Osteocyte (in vitro differentiated cells): Measurements from ENCODE around the gene FAM210B. TPM values are rescaled to one million over a fixed set of nuclear protein-coding genes. Genes with fewer than 3 reads are reported as not detected.

Experiments
- DNase-seq: peaks from one replicate; pipeline ENCODE4 v3.0.0; 2021; ENCODE audit warnings: mixed read lengths; ENCODE audit not compliant: unreplicated experiment; ENCODE audit errors: extremely low spot score
- H3K27ac Mint-ChIP-seq: one replicate; pipeline ENCODE4 v1.8.0; 2021; ENCODE audit warnings: mild to moderate bottlenecking, mixed read lengths; ENCODE audit not compliant: unreplicated experiment
- H3K27me3 Mint-ChIP-seq: one replicate; pipeline ENCODE4 v1.8.0; 2021; ENCODE audit warnings: mixed read lengths; ENCODE audit not compliant: unreplicated experiment
- H3K36me3 Mint-ChIP-seq: one replicate; pipeline ENCODE4 v1.8.0; 2021; ENCODE audit warnings: mixed read lengths; ENCODE audit not compliant: unreplicated experiment
- H3K4me1 Mint-ChIP-seq: one replicate; pipeline ENCODE4 v1.8.0; 2021; ENCODE audit warnings: mixed read lengths; ENCODE audit not compliant: unreplicated experiment
- H3K4me3 Mint-ChIP-seq: one replicate; pipeline ENCODE4 v1.8.0; 2021; ENCODE audit warnings: mild to moderate bottlenecking, moderate library complexity, mixed read lengths; ENCODE audit not compliant: unreplicated experiment
- H3K9me3 Mint-ChIP-seq: one replicate; pipeline ENCODE4 v1.8.0; 2021; ENCODE audit warnings: mixed read lengths; ENCODE audit not compliant: unreplicated experiment
- total RNA-seq: library from RNA; stranded (reverse); gene quantifications from 2 replicates; pipeline ENCODE4 v1.2.1, GENCODE V29; 2021
- TF ChIP-seq, protein P1 (sequence below): fragments of 200-600 bp; sonication (generic); IDR thresholded peaks from 2 replicates; pipeline ENCODE4 v1.5.0; 2021; ENCODE audit warnings: antibody characterized with exemption, mild to moderate bottlenecking, moderate library complexity

The FAM210B gene
- total RNA-seq, 1 donor from 2014 or later, result 46.9 TPM

GRCh38 chr20:56352345-56353055 lies 6.3 kb upstream of the FAM210B start:
- peaks cover 55% of the 10 kb centered on the region for H3K27me3 Mint-ChIP-seq
- no peaks in the 10 kb centered on the region for H3K9me3 Mint-ChIP-seq
- DNase-seq, result no peak
- TF ChIP-seq, protein P1, sequence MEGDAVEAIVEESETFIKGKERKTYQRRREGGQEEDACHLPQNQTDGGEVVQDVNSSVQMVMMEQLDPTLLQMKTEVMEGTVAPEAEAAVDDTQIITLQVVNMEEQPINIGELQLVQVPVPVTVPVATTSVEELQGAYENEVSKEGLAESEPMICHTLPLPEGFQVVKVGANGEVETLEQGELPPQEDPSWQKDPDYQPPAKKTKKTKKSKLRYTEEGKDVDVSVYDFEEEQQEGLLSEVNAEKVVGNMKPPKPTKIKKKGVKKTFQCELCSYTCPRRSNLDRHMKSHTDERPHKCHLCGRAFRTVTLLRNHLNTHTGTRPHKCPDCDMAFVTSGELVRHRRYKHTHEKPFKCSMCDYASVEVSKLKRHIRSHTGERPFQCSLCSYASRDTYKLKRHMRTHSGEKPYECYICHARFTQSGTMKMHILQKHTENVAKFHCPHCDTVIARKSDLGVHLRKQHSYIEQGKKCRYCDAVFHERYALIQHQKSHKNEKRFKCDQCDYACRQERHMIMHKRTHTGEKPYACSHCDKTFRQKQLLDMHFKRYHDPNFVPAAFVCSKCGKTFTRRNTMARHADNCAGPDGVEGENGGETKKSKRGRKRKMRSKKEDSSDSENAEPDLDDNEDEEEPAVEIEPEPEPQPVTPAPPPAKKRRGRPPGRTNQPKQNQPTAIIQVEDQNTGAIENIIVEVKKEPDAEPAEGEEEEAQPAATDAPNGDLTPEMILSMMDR, result no peak
- H3K4me3 Mint-ChIP-seq, result no peak overlapping the region
- H3K4me1 Mint-ChIP-seq, result no peaks in the 10 kb centered on the region
- H3K27ac Mint-ChIP-seq, result no peak overlapping the region
- no peaks in the 10 kb centered on the region for H3K36me3 Mint-ChIP-seq

DNA sequence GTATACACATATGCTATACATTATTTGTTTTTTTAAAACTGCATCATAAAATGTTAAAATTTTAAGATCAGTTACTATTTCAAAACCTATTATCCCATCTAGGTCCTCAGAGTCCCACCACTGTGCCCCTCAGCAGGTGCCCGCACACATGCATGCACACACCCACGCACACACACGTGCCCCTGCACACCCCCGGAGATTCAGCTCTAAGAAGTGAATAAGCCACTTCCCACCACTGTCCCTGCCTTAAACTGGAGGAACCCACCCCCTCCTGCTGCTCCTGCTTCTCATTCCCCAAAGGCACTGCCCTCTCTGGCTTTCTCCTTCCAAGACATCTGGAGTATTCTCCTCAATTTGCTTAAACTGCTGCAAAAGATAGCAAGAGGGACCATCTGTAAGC lies 5.4 kb upstream of the FAM210B start:
- TF ChIP-seq, protein P1, result no peak
- Mint-ChIP-seq H3K4me1 (peaks cover under 1% of the 10 kb centered on the region), H3K4me3 (no peak overlapping the region), H3K9me3 (no peaks in the 10 kb centered on the region), H3K36me3 (no peaks in the 10 kb centered on the region), H3K27me3 (peaks cover 46% of the 10 kb centered on the region), H3K27ac (no peak overlapping the region)
- DNase-seq, result no peak

DNA sequence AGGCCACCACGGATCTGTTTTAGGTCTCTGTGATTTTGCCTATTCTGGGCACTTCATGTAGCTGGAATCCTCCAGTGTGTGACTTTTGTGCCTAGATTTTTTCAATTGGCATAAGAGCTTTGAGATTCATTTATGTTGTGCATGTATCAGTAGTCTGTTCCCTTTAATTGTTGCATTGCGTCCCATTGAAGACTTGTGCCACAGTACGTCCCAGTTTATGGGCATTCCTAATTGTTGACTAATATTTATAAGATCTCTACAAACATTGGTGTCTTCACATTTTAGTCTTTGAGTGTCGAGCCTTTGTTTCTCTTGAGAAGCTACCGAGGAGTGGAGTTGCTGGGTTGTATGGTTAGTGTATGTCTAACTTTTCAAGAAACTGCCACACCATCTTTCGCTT lies 704 bp upstream of the FAM210B start:
- no peak overlapping the region for H3K27ac Mint-ChIP-seq
- DNase-seq, result no peak
- TF ChIP-seq, protein P1, result no peak
- peak overlapping the region; percentile 70 for H3K4me3 Mint-ChIP-seq
- peaks cover 16% of the 10 kb centered on the region for H3K27me3 Mint-ChIP-seq
- peaks cover 21% of the 10 kb centered on the region for H3K4me1 Mint-ChIP-seq
- H3K9me3 Mint-ChIP-seq, result no peaks in the 10 kb centered on the region
- H3K36me3 Mint-ChIP-seq, result no peaks in the 10 kb centered on the region

DNA sequence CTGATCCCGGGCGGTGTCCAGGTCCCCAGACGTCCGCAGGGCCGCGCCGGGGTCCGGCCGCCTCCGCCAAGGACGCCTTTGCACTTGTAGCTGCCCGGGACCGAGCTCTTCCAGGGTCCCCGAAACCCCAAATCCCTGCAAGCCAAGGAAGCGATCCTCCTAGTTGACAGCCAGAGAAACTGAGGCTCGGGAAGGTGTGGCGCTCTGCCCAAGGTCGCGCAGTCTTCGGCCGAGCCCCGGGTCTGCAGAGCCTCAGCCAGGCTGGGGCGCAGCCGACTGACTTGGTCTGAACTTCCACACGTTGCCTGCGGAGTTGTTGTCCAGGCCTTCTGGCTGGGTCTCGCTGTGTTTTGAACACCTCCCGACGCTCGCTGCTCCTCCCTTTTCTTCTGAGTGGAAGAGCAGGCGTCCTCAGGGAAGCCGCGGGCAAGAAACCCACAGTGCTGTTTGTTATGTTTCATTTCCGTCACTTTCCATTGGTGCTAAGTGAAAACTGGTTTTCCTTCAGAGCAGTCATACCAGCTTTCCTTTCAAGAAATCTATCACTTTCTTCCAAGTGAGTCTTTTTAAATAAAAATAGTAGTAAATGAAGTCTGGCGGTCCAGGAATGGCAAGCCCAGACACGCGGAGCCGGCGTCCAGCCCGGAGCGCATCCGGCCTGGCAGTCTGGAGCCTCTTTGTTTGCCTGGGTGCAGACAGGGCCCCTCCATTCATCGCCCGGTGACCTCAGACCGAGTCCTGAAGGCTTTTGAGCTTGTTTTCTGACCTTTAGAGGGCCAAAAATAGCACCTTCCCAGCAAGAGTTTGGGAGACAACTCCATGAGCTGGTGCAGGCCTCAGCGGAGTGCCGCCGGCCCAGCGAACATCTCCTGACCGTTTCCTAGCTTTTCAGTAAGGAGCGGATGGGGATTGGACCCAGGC lies 698 bp downstream of the FAM210B start:
- peaks cover 3% of the 10 kb centered on the region for H3K36me3 Mint-ChIP-seq
- H3K9me3 Mint-ChIP-seq, result no peaks in the 10 kb centered on the region
- TF ChIP-seq, protein P1, result no peak
- H3K4me3 Mint-ChIP-seq, result peak overlapping the region; percentile 89
- peak overlapping the region; percentile 93 for H3K27ac Mint-ChIP-seq
- peaks cover 6% of the 10 kb centered on the region for H3K27me3 Mint-ChIP-seq
- DNase-seq, result no peak
- H3K4me1 Mint-ChIP-seq, result peaks cover 23% of the 10 kb centered on the region
